ENCODE measurements around the gene DOCK1. TPM values are rescaled to one million over a fixed set of nuclear protein-coding genes. Genes with fewer than 3 reads are reported as not detected.

DOCK1 gene
- total RNA-seq, 1 donor from 2014 or later, result 72.6 TPM

DNA sequence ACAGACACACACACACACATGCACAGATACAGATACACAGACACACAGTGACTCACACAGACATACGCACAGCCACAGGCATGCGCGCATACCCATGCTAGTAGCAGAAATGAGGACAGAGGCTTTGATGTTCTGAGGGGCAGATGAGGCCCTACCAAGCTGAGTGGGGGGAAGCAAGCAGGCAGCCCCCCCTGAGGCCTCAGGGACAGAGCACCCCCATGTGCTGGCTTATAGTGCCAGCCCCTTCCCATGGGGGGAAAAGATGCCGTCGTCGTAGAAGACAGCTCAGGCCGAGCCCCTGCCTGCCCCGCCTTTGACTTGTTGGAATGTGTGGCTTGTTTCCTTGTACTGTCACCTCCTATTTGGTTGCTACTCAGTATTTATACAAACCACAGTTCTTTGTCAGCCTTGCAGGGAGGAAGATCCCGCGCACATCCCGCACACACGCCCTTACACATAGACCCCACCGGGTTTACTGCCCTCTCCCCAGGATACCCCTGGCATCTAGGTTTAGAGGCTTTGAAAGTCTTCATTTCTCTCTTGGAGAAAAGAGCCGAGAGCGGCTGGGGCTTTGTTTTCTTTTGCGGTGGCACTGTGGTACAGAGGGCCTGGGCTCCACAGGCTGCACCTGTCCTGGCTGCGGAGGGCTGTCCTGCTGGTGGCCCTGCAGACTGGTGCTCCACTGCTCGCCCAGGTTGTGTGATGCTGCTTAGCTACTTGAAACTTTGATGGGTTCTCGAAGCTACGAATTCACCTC lies 112.5 kb downstream of the DOCK1 start:
- Histone ChIP-seq H3F3A (ENCODE audit: low read depth) (peaks cover 8% of the 10 kb centered on the region), H3K9ac (no peak overlapping the region), H3K79me2 (ENCODE audit: low read depth) (no peaks in the 10 kb centered on the region), H4K20me1 (ENCODE audit: low read depth) (peaks cover 15% of the 10 kb centered on the region), H3K36me3 (no peaks in the 10 kb centered on the region), H2AFZ (replicated peaks) (no peak overlapping the region), H3K4me2 (no peak overlapping the region), H3K4me3 (no peak overlapping the region), H3K27ac (no peak overlapping the region), H3K27me3 (no peaks in the 10 kb centered on the region), H3K4me1 (peaks cover 7% of the 10 kb centered on the region), H3K9me3 (ENCODE audit: low read depth) (no peaks in the 10 kb centered on the region)
- peaks cover 4% of the 10 kb centered on the region for H3K36me3 Mint-ChIP-seq
- no peak for DNase-seq (ENCODE audit: low spot score)
- no peak overlapping the region for H3K27ac Mint-ChIP-seq
- H3K27me3 Mint-ChIP-seq (ENCODE audit: insufficient read depth, low read depth), result no peaks in the 10 kb centered on the region
- H3K4me3 Mint-ChIP-seq, result no peak overlapping the region
- H3K4me1 Mint-ChIP-seq, result peaks cover 2% of the 10 kb centered on the region
- H3K9me3 Mint-ChIP-seq, result no peaks in the 10 kb centered on the region
- TF ChIP-seq EZH2phosphoT487 (IDR thresholded peaks at IDR 0.05), result no peak
- TF ChIP-seq EZH2 (IDR thresholded peaks at IDR 0.05), result no peak
- TF ChIP-seq, protein P1, sequence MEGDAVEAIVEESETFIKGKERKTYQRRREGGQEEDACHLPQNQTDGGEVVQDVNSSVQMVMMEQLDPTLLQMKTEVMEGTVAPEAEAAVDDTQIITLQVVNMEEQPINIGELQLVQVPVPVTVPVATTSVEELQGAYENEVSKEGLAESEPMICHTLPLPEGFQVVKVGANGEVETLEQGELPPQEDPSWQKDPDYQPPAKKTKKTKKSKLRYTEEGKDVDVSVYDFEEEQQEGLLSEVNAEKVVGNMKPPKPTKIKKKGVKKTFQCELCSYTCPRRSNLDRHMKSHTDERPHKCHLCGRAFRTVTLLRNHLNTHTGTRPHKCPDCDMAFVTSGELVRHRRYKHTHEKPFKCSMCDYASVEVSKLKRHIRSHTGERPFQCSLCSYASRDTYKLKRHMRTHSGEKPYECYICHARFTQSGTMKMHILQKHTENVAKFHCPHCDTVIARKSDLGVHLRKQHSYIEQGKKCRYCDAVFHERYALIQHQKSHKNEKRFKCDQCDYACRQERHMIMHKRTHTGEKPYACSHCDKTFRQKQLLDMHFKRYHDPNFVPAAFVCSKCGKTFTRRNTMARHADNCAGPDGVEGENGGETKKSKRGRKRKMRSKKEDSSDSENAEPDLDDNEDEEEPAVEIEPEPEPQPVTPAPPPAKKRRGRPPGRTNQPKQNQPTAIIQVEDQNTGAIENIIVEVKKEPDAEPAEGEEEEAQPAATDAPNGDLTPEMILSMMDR (IDR thresholded peaks at IDR 0.05), result no peak

DNA sequence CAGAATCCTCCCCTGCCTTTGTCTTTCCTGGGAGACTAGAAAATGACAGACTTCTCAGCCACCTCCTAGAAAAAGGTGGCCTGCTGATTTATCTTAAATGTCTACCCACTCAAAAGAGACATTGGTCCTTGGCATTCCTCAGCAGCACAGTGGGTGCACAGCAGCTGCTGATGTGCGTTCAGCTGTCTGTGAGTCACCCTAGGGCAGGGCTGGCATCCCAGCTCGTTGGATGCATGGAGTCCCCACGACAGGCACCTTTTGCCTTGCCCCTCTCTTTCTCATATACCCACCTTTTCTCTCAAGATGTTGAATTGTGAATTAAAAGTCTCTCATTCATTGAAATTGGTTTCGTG lies 113.0 kb downstream of the DOCK1 start:
- peaks cover 9% of the 10 kb centered on the region for H4K20me1 ChIP-seq (ENCODE audit: low read depth)
- peaks cover 2% of the 10 kb centered on the region for H3F3A ChIP-seq (ENCODE audit: low read depth)
- H3K9me3 ChIP-seq (ENCODE audit: low read depth), result no peaks in the 10 kb centered on the region
- no peak overlapping the region for H3K27ac ChIP-seq
- no peaks in the 10 kb centered on the region for H3K9me3 Mint-ChIP-seq
- peaks cover 1% of the 10 kb centered on the region for H3K4me1 ChIP-seq
- no peaks in the 10 kb centered on the region for H3K79me2 ChIP-seq (ENCODE audit: low read depth)
- H3K4me3 ChIP-seq, result no peak overlapping the region
- no peak overlapping the region for H3K4me3 Mint-ChIP-seq
- TF ChIP-seq, protein P1 (IDR thresholded peaks at IDR 0.05), result no peak
- TF ChIP-seq EZH2phosphoT487 (IDR thresholded peaks at IDR 0.05) (no peak), EZH2 (IDR thresholded peaks at IDR 0.05) (no peak)
- no peak overlapping the region for H3K9ac ChIP-seq
- H3K27me3 ChIP-seq, result no peaks in the 10 kb centered on the region
- H3K27ac Mint-ChIP-seq, result no peak overlapping the region
- H3K36me3 Mint-ChIP-seq, result peaks cover 10% of the 10 kb centered on the region
- no peaks in the 10 kb centered on the region for H3K27me3 Mint-ChIP-seq (ENCODE audit: insufficient read depth, low read depth)
- no peak overlapping the region for H2AFZ ChIP-seq (replicated peaks)
- no peaks in the 10 kb centered on the region for H3K36me3 ChIP-seq
- H3K4me1 Mint-ChIP-seq, result no peaks in the 10 kb centered on the region
- H3K4me2 ChIP-seq, result no peak overlapping the region
- no peak for DNase-seq (ENCODE audit: low spot score)

- Histone ChIP-seq H3K27ac (no peak overlapping the region), H3K9ac (no peak overlapping the region), H3K27me3 (no peaks in the 10 kb centered on the region), H3K9me3 (ENCODE audit: low read depth) (no peaks in the 10 kb centered on the region), H3K4me2 (no peak overlapping the region), H4K20me1 (ENCODE audit: low read depth) (peaks cover 4% of the 10 kb centered on the region), H3K4me3 (no peak overlapping the region), H3F3A (ENCODE audit: low read depth) (no peaks in the 10 kb centered on the region), H3K79me2 (ENCODE audit: low read depth) (no peaks in the 10 kb centered on the region), H3K4me1 (no peaks in the 10 kb centered on the region), H3K36me3 (no peaks in the 10 kb centered on the region), H2AFZ (replicated peaks) (no peak overlapping the region)
- Mint-ChIP-seq H3K36me3 (peaks cover 13% of the 10 kb centered on the region), H3K27me3 (ENCODE audit: insufficient read depth, low read depth) (no peaks in the 10 kb centered on the region), H3K4me3 (no peak overlapping the region), H3K27ac (no peak overlapping the region), H3K4me1 (no peaks in the 10 kb centered on the region), H3K9me3 (no peaks in the 10 kb centered on the region)
- TF ChIP-seq EZH2 (IDR thresholded peaks at IDR 0.05), result no peak
- TF ChIP-seq, protein P1 (IDR thresholded peaks at IDR 0.05), result no peak
- no peak for TF ChIP-seq EZH2phosphoT487 (IDR thresholded peaks at IDR 0.05)
- DNase-seq (ENCODE audit: low spot score), result no peak
Measured at GRCh38 chr10:127018766-127019165, 113.5 kb downstream of the DOCK1 start.
